Smooth muscle cell (in vitro differentiated cells): ENCODE data around the gene ACOT11. TPM values are rescaled to one million over a fixed set of nuclear protein-coding genes. Genes with fewer than 3 reads are reported as not detected.

Experiments used
- DNase-seq: peaks from one replicate; lab custom pipeline; 2025; ENCODE audit not compliant: unreplicated experiment; lab: John Stamatoyannopoulos, UW
- H2AFZ ChIP-seq: fragments of 200-600 bp; sonication (generic); 2 replicates; pipeline ENCODE4 v1.6.0; 2016; ENCODE audit warnings: antibody characterized with exemption, low read depth, mild to moderate bottlenecking
- H3F3A ChIP-seq: fragments of 200-600 bp; sonication (generic); 2 replicates; pipeline ENCODE4 v1.6.0; 2017; ENCODE audit warnings: antibody characterized with exemption, low read depth
- H3K27ac ChIP-seq: fragments of 200-600 bp; sonication (generic); 2 replicates; pipeline ENCODE4 v1.5.1; 2016; ENCODE audit warnings: low read depth, mild to moderate bottlenecking
- H3K27me3 ChIP-seq: fragments of 200-600 bp; sonication (generic); 2 replicates; pipeline ENCODE4 v1.6.1; 2016; ENCODE audit warnings: low read depth, mild to moderate bottlenecking
- H3K36me3 ChIP-seq: fragments of 200-600 bp; sonication (generic); 2 replicates; pipeline ENCODE4 v1.5.1; 2016; ENCODE audit warnings: low read depth
- H3K4me1 ChIP-seq: fragments of 200-600 bp; sonication (generic); 2 replicates; pipeline ENCODE4 v1.5.1; 2016; ENCODE audit warnings: low read depth
- H3K4me2 ChIP-seq: fragments of 200-600 bp; sonication (generic); 2 replicates; pipeline ENCODE4 v1.6.0; 2016; ENCODE audit warnings: mild to moderate bottlenecking
- H3K4me3 ChIP-seq: fragments of 200-600 bp; sonication (generic); 2 replicates; pipeline ENCODE4 v1.5.1; 2016; ENCODE audit warnings: mild to moderate bottlenecking
- H3K79me2 ChIP-seq: fragments of 200-600 bp; sonication (generic); 2 replicates; pipeline ENCODE4 v1.6.0; 2016; ENCODE audit warnings: low read depth, mild to moderate bottlenecking
- H3K9ac ChIP-seq: fragments of 200-600 bp; sonication (generic); 2 replicates; pipeline ENCODE4 v1.6.0; 2016; ENCODE audit warnings: low read depth
- H3K9me3 ChIP-seq: fragments of 200-600 bp; sonication (generic); replicated peaks from 2 replicates; pipeline ENCODE4 v1.5.1; 2016; ENCODE audit warnings: low read depth
- H4K20me1 ChIP-seq: fragments of 200-600 bp; sonication (generic); 2 replicates; pipeline ENCODE4 v1.6.0; 2016; ENCODE audit warnings: low read depth
- WGBS: methylation state at CpG from one replicate; pipeline ENCODE4 v1.1.7; 2016; ENCODE audit warnings: low lambda C conversion rate; 5-methylcytosine and 5-hydroxymethylcytosine counted together
- polyA plus RNA-seq: library from polyadenylated mRNA; unstranded; fragments of >200 nt; fragmentation: Nextera tagmentation; extraction: Ambion mirVana; gene quantifications from 2 replicates; pipeline ENCODE4 v1.2.1, GENCODE V29; 2016
- total RNA-seq: library from RNA; depleted of rRNA; stranded (reverse); fragments of >200 nt; gene quantifications from 2 replicates; pipeline ENCODE4 v1.2.3, GENCODE V29; 2014
- TF ChIP-seq, protein P1 (sequence below): fragments of 200-600 bp; sonication (generic); IDR thresholded peaks from 2 replicates; pipeline ENCODE4 v1.5.1; 2017; ENCODE audit warnings: borderline replicate concordance, mild to moderate bottlenecking, antibody characterized with exemption; ENCODE audit not compliant: insufficient read depth, poor library complexity, severe bottlenecking

ACOT11 gene
- total and polyA plus RNA-seq, 2 experiments from 2014 or later = 1.6 to 4.8 TPM

- H3K36me3 ChIP-seq = no peaks in the 10 kb centered on the region
- no peak overlapping the region for H3K4me2 ChIP-seq
- no peaks in the 10 kb centered on the region for H4K20me1 ChIP-seq
- no peaks in the 10 kb centered on the region for H3F3A ChIP-seq
- no peaks in the 10 kb centered on the region for H3K27me3 ChIP-seq
- 94% methylated on average over 18 of the region's 19 CpGs for WGBS
- no peak overlapping the region for H3K27ac ChIP-seq
- no peak overlapping the region for H2AFZ ChIP-seq
- no peaks in the 10 kb centered on the region for H3K79me2 ChIP-seq
- no peak overlapping the region for H3K4me3 ChIP-seq
- TF ChIP-seq, protein P1, sequence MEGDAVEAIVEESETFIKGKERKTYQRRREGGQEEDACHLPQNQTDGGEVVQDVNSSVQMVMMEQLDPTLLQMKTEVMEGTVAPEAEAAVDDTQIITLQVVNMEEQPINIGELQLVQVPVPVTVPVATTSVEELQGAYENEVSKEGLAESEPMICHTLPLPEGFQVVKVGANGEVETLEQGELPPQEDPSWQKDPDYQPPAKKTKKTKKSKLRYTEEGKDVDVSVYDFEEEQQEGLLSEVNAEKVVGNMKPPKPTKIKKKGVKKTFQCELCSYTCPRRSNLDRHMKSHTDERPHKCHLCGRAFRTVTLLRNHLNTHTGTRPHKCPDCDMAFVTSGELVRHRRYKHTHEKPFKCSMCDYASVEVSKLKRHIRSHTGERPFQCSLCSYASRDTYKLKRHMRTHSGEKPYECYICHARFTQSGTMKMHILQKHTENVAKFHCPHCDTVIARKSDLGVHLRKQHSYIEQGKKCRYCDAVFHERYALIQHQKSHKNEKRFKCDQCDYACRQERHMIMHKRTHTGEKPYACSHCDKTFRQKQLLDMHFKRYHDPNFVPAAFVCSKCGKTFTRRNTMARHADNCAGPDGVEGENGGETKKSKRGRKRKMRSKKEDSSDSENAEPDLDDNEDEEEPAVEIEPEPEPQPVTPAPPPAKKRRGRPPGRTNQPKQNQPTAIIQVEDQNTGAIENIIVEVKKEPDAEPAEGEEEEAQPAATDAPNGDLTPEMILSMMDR = no peak
- H3K9ac ChIP-seq = no peak overlapping the region
- no peak for DNase-seq
- H3K4me1 ChIP-seq = no peaks in the 10 kb centered on the region
- no peaks in the 10 kb centered on the region for H3K9me3 ChIP-seq
Measured at GRCh38 chr1:54607821-54608565, 60.0 kb downstream of the ACOT11 start.

DNA sequence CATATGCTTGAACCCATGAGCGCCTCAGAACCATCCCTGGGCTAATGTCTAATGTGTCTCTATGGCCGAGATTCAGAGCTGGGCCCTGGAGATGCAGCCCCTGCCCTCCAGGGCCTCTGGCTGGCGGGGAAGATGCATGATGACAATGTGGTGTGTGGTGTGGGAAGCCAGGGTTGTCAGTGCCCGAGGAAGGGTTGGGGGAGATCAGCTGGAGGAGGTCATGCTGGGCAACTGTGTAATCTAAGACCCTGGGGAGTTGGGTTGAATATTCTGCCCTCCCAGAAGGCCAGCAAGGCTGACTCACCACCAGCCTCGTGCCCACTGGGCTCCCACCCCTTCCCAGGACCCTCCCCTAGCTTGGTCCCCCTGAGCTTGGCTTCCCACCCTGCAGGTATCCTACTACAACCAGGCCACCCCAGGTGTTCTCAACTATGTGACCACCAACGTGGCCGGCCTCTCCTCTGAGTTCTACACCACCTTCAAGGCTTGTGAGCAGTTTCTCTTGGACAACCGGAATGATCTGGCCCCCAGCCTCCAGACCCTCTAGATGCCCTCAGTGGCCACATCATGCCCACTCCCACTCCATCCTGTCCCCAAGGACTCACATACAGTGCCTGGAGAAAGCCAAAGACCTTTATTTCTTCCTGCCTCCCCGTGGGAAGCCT, 60.7 kb downstream of the ACOT11 start:
- H4K20me1 ChIP-seq = no peaks in the 10 kb centered on the region
- no peak for DNase-seq
- no peaks in the 10 kb centered on the region for H3K4me1 ChIP-seq
- H3F3A ChIP-seq = no peaks in the 10 kb centered on the region
- no peak overlapping the region for H3K27ac ChIP-seq
- H2AFZ ChIP-seq = no peak overlapping the region
- no peaks in the 10 kb centered on the region for H3K27me3 ChIP-seq
- H3K9ac ChIP-seq = no peak overlapping the region
- H3K4me2 ChIP-seq = no peak overlapping the region
- TF ChIP-seq, protein P1 = no peak
- H3K36me3 ChIP-seq = no peaks in the 10 kb centered on the region
- H3K4me3 ChIP-seq = no peak overlapping the region
- H3K9me3 ChIP-seq = no peaks in the 10 kb centered on the region
- no peaks in the 10 kb centered on the region for H3K79me2 ChIP-seq
- WGBS = 94% methylated on average over 7 of the region's 9 CpGs

DNA sequence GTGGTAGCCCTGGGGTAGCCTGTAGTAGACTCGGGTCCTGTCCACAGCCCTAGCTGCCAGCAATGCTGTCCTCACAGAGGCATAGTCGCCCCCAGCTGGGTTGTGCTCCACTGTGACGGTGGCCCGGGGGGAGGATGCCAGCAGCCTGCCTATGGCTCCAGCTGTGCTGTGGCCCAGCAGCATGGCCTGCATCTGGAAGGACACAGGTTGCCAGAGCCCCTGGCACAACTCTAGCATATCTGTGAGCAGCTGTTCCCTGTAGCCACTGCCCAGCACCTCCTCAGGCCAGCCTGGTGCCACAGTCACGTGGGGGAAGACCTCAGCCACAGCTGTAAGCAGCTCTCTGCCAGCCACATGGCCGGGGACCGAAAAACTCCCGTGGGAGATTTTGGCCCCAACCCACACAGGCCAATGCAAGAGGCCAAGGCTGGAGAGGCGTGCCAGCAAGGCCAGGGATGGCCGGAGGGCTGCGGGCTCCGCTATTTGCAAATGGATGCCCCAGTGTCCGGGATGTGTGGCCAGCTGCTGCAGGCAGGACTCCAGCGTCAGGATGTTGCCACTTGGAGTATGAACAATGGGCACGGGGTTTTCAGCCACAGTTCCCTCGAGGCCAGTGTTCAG, 61.4 kb downstream of the ACOT11 start:
- Histone ChIP-seq H3K79me2 (no peaks in the 10 kb centered on the region), H3K4me3 (no peak overlapping the region), H3K9ac (no peak overlapping the region), H4K20me1 (no peaks in the 10 kb centered on the region), H3K27ac (no peak overlapping the region), H3K36me3 (no peaks in the 10 kb centered on the region), H3F3A (no peaks in the 10 kb centered on the region), H3K27me3 (no peaks in the 10 kb centered on the region), H3K4me1 (no peaks in the 10 kb centered on the region), H3K4me2 (no peak overlapping the region), H2AFZ (no peak overlapping the region), H3K9me3 (no peaks in the 10 kb centered on the region)
- TF ChIP-seq, protein P1 = no peak
- DNase-seq = no peak
- 87% methylated on average over 16 of the region's 16 CpGs for WGBS
